H9 (cell line): ENCODE data around the gene SERINC1. TPM values are rescaled to one million over a fixed set of nuclear protein-coding genes. Genes with fewer than 3 reads are reported as not detected.

ENCODE experiments used
- DNase-seq: peaks from one replicate; pipeline ENCODE4 v3.0.0-alpha.2; 2017
- H2AFZ ChIP-seq: one replicate; pipeline ENCODE4 v1.6.1; 2013; ENCODE audit warnings: mild to moderate bottlenecking, low read length, control low read depth, moderate library complexity
- H2AK5ac ChIP-seq: 2 replicates; pipeline ENCODE4 v1.6.1; 2013; ENCODE audit warnings: low read length, control low read depth, mixed read lengths; ENCODE audit not compliant: insufficient read length
- H2BK120ac ChIP-seq: one replicate; pipeline ENCODE4 v1.6.1; 2013; ENCODE audit warnings: low read depth, mild to moderate bottlenecking, low read length, control low read depth, inconsistent platforms; ENCODE audit not compliant: poor library complexity, severe bottlenecking
- H2BK12ac ChIP-seq: 2 replicates; pipeline ENCODE4 v1.6.1; 2013; ENCODE audit warnings: low read length, control low read depth, mixed read lengths, low read depth; ENCODE audit not compliant: insufficient read length
- H2BK15ac ChIP-seq: 2 replicates; pipeline ENCODE4 v1.6.1; 2013; ENCODE audit warnings: low read depth, low read length, control low read depth
- H2BK20ac ChIP-seq: one replicate; pipeline ENCODE4 v1.6.1; 2013; ENCODE audit warnings: low read depth, mild to moderate bottlenecking, low read length, control low read depth, inconsistent platforms; ENCODE audit not compliant: poor library complexity, severe bottlenecking
- H2BK5ac ChIP-seq: 2 replicates; pipeline ENCODE4 v1.6.1; 2013; ENCODE audit warnings: low read length, control low read depth, mixed read lengths; ENCODE audit not compliant: insufficient read length
- H3K14ac ChIP-seq: 2 replicates; pipeline ENCODE4 v1.6.1; 2013; ENCODE audit warnings: low read length, control low read depth; ENCODE audit not compliant: insufficient read depth
- H3K18ac ChIP-seq: 2 replicates; pipeline ENCODE4 v1.6.1; 2013; ENCODE audit warnings: low read depth, mild to moderate bottlenecking, mixed read lengths, low read length, control low read depth; ENCODE audit not compliant: insufficient read length
- H3K23ac ChIP-seq: 2 replicates; pipeline ENCODE4 v1.6.1; 2013; ENCODE audit warnings: low read length, control low read depth, mixed read lengths, low read depth; ENCODE audit not compliant: insufficient read length
- H3K23me2 ChIP-seq: 2 replicates; pipeline ENCODE4 v1.6.1; 2013; ENCODE audit warnings: low read depth, mild to moderate bottlenecking, mixed read lengths, low read length, control low read depth; ENCODE audit not compliant: insufficient read length, poor library complexity, severe bottlenecking
- H3K27ac ChIP-seq: 2 replicates; pipeline ENCODE4 v1.5.1; 2013; ENCODE audit warnings: low read length, control low read depth, mixed read lengths, low read depth; ENCODE audit not compliant: insufficient read length
- H3K27me3 ChIP-seq: 2 replicates; pipeline ENCODE4 v1.6.1; 2013; ENCODE audit warnings: low read length, control low read depth, inconsistent platforms; ENCODE audit not compliant: insufficient read depth
- H3K4ac ChIP-seq: 2 replicates; pipeline ENCODE4 v1.6.1; 2013; ENCODE audit warnings: low read depth, mild to moderate bottlenecking, control low read depth, inconsistent platforms, low read length, moderate library complexity
- H3K4me1 ChIP-seq: 2 replicates; pipeline ENCODE4 v1.6.1; 2013; ENCODE audit warnings: low read length, control low read depth, inconsistent platforms; ENCODE audit not compliant: insufficient read depth
- H3K4me2 ChIP-seq: 2 replicates; pipeline ENCODE4 v1.6.1; 2013; ENCODE audit warnings: low read length, control low read depth, mixed read lengths; ENCODE audit not compliant: insufficient read length, insufficient read depth
- H3K56ac ChIP-seq: 2 replicates; pipeline ENCODE4 v1.6.1; 2013; ENCODE audit warnings: low read depth, mild to moderate bottlenecking, mixed read lengths, low read length, control low read depth; ENCODE audit not compliant: insufficient read length
- H3K79me1 ChIP-seq: 2 replicates; pipeline ENCODE4 v1.6.1; 2013; ENCODE audit warnings: low read depth, mild to moderate bottlenecking, moderate library complexity, low read length, control low read depth, inconsistent platforms; ENCODE audit not compliant: insufficient read depth, poor library complexity, severe bottlenecking
- H3K79me2 ChIP-seq: 2 replicates; pipeline ENCODE4 v1.6.1; 2013; ENCODE audit warnings: low read length, control low read depth, inconsistent platforms; ENCODE audit not compliant: insufficient read depth
- H3K9ac ChIP-seq: 2 replicates; pipeline ENCODE4 v1.6.1; 2013; ENCODE audit warnings: low read length, control low read depth, mixed read lengths; ENCODE audit not compliant: insufficient read length; ENCODE audit errors: extremely low read depth
- H3K9me3 ChIP-seq: one replicate; pipeline ENCODE4 v1.6.1; 2013; ENCODE audit warnings: low read depth, low read length, inconsistent platforms; ENCODE audit not compliant: control insufficient read depth
- H3T11ph ChIP-seq: one replicate; pipeline ENCODE4 v1.6.1; 2013; ENCODE audit warnings: mild to moderate bottlenecking, low read length, control low read depth, inconsistent platforms
- H4K20me1 ChIP-seq: one replicate; pipeline ENCODE4 v1.6.1; 2013; ENCODE audit not compliant: control insufficient read depth, insufficient read length, insufficient read depth
- H4K5ac ChIP-seq: 2 replicates; pipeline ENCODE4 v1.6.1; 2013; ENCODE audit warnings: low read depth, mild to moderate bottlenecking, mixed read lengths, low read length, control low read depth; ENCODE audit not compliant: insufficient read length
- H4K8ac ChIP-seq: replicated peaks from 2 replicates; pipeline ENCODE4 v1.6.1; 2013; ENCODE audit warnings: low read length, control low read depth, mixed read lengths, low read depth; ENCODE audit not compliant: insufficient read length
- H4K91ac ChIP-seq: 2 replicates; pipeline ENCODE4 v1.6.1; 2013; ENCODE audit warnings: low read depth, mild to moderate bottlenecking, moderate library complexity, mixed read lengths, low read length, control low read depth; ENCODE audit not compliant: insufficient read length
- H3K27ac Mint-ChIP-seq, 3 experiments: 2 replicates in 2 of 3; 3 replicates in 1 of 3; pipeline ENCODE4 v1.8.0; 2020 to 2021; ENCODE audit warnings: mixed read lengths in 3 of 3, mild to moderate bottlenecking in 1 of 3, moderate library complexity in 1 of 3
- H3K27me3 Mint-ChIP-seq: 2 replicates; pipeline ENCODE4 v1.8.0; 2021; ENCODE audit warnings: low read depth, mild to moderate bottlenecking, moderate library complexity, mixed read lengths
- H3K36me3 Mint-ChIP-seq, 3 experiments: 2 replicates in 2 of 3; 3 replicates in 1 of 3; pipeline ENCODE4 v1.8.0; 2020 to 2021; ENCODE audit warnings: low read depth in 3 of 3, mixed read lengths in 3 of 3; ENCODE audit not compliant: insufficient read depth in 1 of 3
- H3K4me1 Mint-ChIP-seq, 2 experiments: 2 replicates each; pipeline ENCODE4 v1.8.0; 2020; ENCODE audit warnings: mixed read lengths in 2 of 2
- H3K4me3 Mint-ChIP-seq, 2 experiments: 2 replicates in 1 of 2; 3 replicates in 1 of 2; pipeline ENCODE4 v1.8.0; 2020 to 2021; ENCODE audit warnings: mild to moderate bottlenecking in 2 of 2, mixed read lengths in 2 of 2, moderate library complexity in 1 of 2
- H3K9me3 Mint-ChIP-seq, 2 experiments: 2 replicates in 1 of 2; 3 replicates in 1 of 2; pipeline ENCODE4 v1.8.0; 2020; ENCODE audit warnings: mild to moderate bottlenecking in 2 of 2, mixed read lengths in 2 of 2, moderate library complexity in 1 of 2
- WGBS: extraction: QIAGEN DNeasy Blood & Tissue Kit; methylation state at CpG from one replicate; pipeline ENCODE4 v1.1.7; 2013; ENCODE audit warnings: missing lambda C conversion rate, low lambda C conversion rate, mixed read lengths; ENCODE audit not compliant: insufficient read length; ENCODE audit errors: extremely low coverage; 5-methylcytosine and 5-hydroxymethylcytosine counted together
- total RNA-seq: library from RNA; stranded (reverse); gene quantifications from 2 replicates; pipeline ENCODE4 v1.2.1, GENCODE V29; 2021
- TF ChIP-seq, protein P1 (sequence below): fragments of 200-600 bp; sonication (generic); conservative IDR thresholded peaks from 3 replicates; pipeline ENCODE4 v1.8.0; 2021; ENCODE audit warnings: antibody characterized with exemption, mild to moderate bottlenecking

Gene SERINC1
- total RNA-seq, 1 experiment from 2014 or later, result 48.4 TPM

DNA sequence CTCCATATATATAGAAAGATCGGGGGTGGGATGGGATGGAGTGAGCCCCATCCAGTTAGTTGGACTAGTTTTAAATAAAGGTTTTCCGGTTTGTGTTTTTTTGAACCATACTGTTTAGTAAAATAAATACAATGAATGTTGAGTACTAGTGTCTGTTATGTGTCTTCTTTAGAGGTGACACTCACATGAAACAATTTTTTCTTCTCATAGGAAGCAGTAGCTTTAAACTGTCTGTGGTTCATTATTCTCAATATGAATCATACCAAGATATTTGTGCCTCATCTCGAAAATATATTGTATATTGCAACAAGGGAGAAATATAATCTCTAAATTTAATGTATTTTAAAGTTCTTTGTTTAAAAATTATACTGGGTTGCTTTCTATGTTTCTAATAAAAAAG is 38.8 kb downstream of the SERINC1 start:
- Histone ChIP-seq H2BK5ac (no peak overlapping the region), H4K91ac (no peak overlapping the region), H4K8ac (no peak overlapping the region), H2BK15ac (no peak overlapping the region), H3K27me3 (no peaks in the 10 kb centered on the region), H3K4me1 (no peaks in the 10 kb centered on the region), H3K79me1 (no peaks in the 10 kb centered on the region), H3K14ac (no peak overlapping the region), H2BK20ac (no peak overlapping the region), H3K23me2 (no peaks in the 10 kb centered on the region), H3K23ac (no peak overlapping the region), H3K56ac (no peak overlapping the region), H2AFZ (no peak overlapping the region), H3K79me2 (no peaks in the 10 kb centered on the region), H2BK120ac (no peak overlapping the region), H3K4ac (no peak overlapping the region), H3K27ac (no peak overlapping the region), H3K9ac (no peak overlapping the region), H2BK12ac (no peak overlapping the region), H3T11ph (no peak overlapping the region), H2AK5ac (no peak overlapping the region), H4K20me1 (no peaks in the 10 kb centered on the region), H4K5ac (no peak overlapping the region), H3K4me2 (no peak overlapping the region), H3K18ac (no peak overlapping the region), H3K9me3 (no peaks in the 10 kb centered on the region)
- Mint-ChIP-seq H3K27me3 (no peaks in the 10 kb centered on the region), H3K4me1 (no peaks in the 10 kb centered on the region), H3K27ac (no peak overlapping the region), H3K9me3 (peaks cover under 1 to 5% of the 10 kb centered on the region in 2 experiments; a peak in 2 of 5 replicates), H3K4me3 (no peak overlapping the region), H3K36me3 (peaks cover 25 to 61% (median 56%) of the 10 kb centered on the region in 3 experiments)
- WGBS, result no CpG with 5 or more reads among the region's 3 CpGs
- DNase-seq, result no peak
- TF ChIP-seq, protein P1, sequence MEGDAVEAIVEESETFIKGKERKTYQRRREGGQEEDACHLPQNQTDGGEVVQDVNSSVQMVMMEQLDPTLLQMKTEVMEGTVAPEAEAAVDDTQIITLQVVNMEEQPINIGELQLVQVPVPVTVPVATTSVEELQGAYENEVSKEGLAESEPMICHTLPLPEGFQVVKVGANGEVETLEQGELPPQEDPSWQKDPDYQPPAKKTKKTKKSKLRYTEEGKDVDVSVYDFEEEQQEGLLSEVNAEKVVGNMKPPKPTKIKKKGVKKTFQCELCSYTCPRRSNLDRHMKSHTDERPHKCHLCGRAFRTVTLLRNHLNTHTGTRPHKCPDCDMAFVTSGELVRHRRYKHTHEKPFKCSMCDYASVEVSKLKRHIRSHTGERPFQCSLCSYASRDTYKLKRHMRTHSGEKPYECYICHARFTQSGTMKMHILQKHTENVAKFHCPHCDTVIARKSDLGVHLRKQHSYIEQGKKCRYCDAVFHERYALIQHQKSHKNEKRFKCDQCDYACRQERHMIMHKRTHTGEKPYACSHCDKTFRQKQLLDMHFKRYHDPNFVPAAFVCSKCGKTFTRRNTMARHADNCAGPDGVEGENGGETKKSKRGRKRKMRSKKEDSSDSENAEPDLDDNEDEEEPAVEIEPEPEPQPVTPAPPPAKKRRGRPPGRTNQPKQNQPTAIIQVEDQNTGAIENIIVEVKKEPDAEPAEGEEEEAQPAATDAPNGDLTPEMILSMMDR, result no peak
